ENCODE results near the gene BIRC7.
"Not testable (repeated sequence)": the region's sequence is repeated elsewhere in the genome, so short reads cannot be mapped to it uniquely, and the experiment has no call there.

Gene BIRC7

GRCh38 chr20:63220696-63221399, 14.9 kb upstream of the BIRC7 start:
- TF ChIP-seq SUZ12 (IDR thresholded peaks at IDR 0.05; ENCODE audit: extremely low read depth, insufficient read depth, insufficient read length): no peak
- no peak for TF ChIP-seq YY1 (IDR thresholded peaks at IDR 0.05; ENCODE audit: insufficient read depth, insufficient read length)
- TF ChIP-seq ZNF274 (IDR thresholded peaks at IDR 0.05; ENCODE audit: low read depth, low read length): no peak
- Histone ChIP-seq H3K9ac (ENCODE audit: insufficient read length, low read depth) (no peak overlapping the region), H3K4me1 (ENCODE audit: insufficient read depth, insufficient read length) (peaks cover 20% of the 10 kb centered on the region), H3K36me3 (ENCODE audit: insufficient read depth, insufficient read length, low read length) (no peaks in the 10 kb centered on the region), H3K27me3 (ENCODE audit: insufficient read depth, insufficient read length) (peaks cover 3% of the 10 kb centered on the region), H3K9me3 (ENCODE audit: insufficient read depth, low read length) (no peaks in the 10 kb centered on the region), H3K4me3 (ENCODE audit: insufficient read length, low read depth) (no peak overlapping the region)
- DNase-seq (ENCODE audit: low read depth, low spot score): no peak

- H3K9ac ChIP-seq (ENCODE audit: insufficient read length, low read depth); DNase-seq (ENCODE audit: low read depth, low spot score); H3K27me3 ChIP-seq (ENCODE audit: insufficient read depth, insufficient read length); H3K4me3 ChIP-seq (ENCODE audit: insufficient read length, low read depth); H3K36me3 ChIP-seq (ENCODE audit: insufficient read depth, insufficient read length, low read length); H3K9me3 ChIP-seq (ENCODE audit: insufficient read depth, low read length): not testable (repeated sequence)
- H3K4me1 ChIP-seq (ENCODE audit: insufficient read depth, insufficient read length): peaks cover 21% of the 10 kb centered on the region
Measured at GRCh38 chr20:63221400-63222053, 14.2 kb upstream of the BIRC7 start.

GRCh38 chr20:63222541-63222940, 13.2 kb upstream of the BIRC7 start:
- Histone ChIP-seq H3K9ac (ENCODE audit: insufficient read length, low read depth) (no peak overlapping the region), H3K4me3 (ENCODE audit: insufficient read length, low read depth) (no peak overlapping the region), H3K27me3 (ENCODE audit: insufficient read depth, insufficient read length) (peaks cover 3% of the 10 kb centered on the region), H3K9me3 (ENCODE audit: insufficient read depth, low read length) (no peaks in the 10 kb centered on the region), H3K36me3 (ENCODE audit: insufficient read depth, insufficient read length, low read length) (no peaks in the 10 kb centered on the region), H3K4me1 (ENCODE audit: insufficient read depth, insufficient read length) (peaks cover 18% of the 10 kb centered on the region)
- no peak for DNase-seq (ENCODE audit: low read depth, low spot score)
- TF ChIP-seq YY1 (IDR thresholded peaks at IDR 0.05; ENCODE audit: insufficient read depth, insufficient read length) (no peak), SUZ12 (IDR thresholded peaks at IDR 0.05; ENCODE audit: extremely low read depth, insufficient read depth, insufficient read length) (no peak), ZNF274 (IDR thresholded peaks at IDR 0.05; ENCODE audit: low read depth, low read length) (no peak)

GRCh38 chr20:63223121-63223825, 12.4 kb upstream of the BIRC7 start:
- Histone ChIP-seq H3K36me3 (ENCODE audit: insufficient read depth, insufficient read length, low read length) (no peaks in the 10 kb centered on the region), H3K4me1 (ENCODE audit: insufficient read depth, insufficient read length) (peaks cover 17% of the 10 kb centered on the region), H3K9ac (ENCODE audit: insufficient read length, low read depth) (no peak overlapping the region), H3K9me3 (ENCODE audit: insufficient read depth, low read length) (no peaks in the 10 kb centered on the region), H3K4me3 (ENCODE audit: insufficient read length, low read depth) (no peak overlapping the region), H3K27me3 (ENCODE audit: insufficient read depth, insufficient read length) (peaks cover 3% of the 10 kb centered on the region)
- no peak for DNase-seq (ENCODE audit: low read depth, low spot score)
- TF ChIP-seq YY1 (IDR thresholded peaks at IDR 0.05; ENCODE audit: insufficient read depth, insufficient read length): no peak
- no peak for TF ChIP-seq ZNF274 (IDR thresholded peaks at IDR 0.05; ENCODE audit: low read depth, low read length)
- TF ChIP-seq SUZ12 (IDR thresholded peaks at IDR 0.05; ENCODE audit: extremely low read depth, insufficient read depth, insufficient read length): no peak

- peaks cover 17% of the 10 kb centered on the region for H3K4me1 ChIP-seq (ENCODE audit: insufficient read depth, insufficient read length)
- H3K9me3 ChIP-seq (ENCODE audit: insufficient read depth, low read length): no peaks in the 10 kb centered on the region
- H3K9ac ChIP-seq (ENCODE audit: insufficient read length, low read depth): peak overlapping the region; percentile 57
- no peaks in the 10 kb centered on the region for H3K36me3 ChIP-seq (ENCODE audit: insufficient read depth, insufficient read length, low read length)
- H3K4me3 ChIP-seq (ENCODE audit: insufficient read length, low read depth): no peak overlapping the region
- H3K27me3 ChIP-seq (ENCODE audit: insufficient read depth, insufficient read length): peaks cover 3% of the 10 kb centered on the region
- no peak for DNase-seq (ENCODE audit: low read depth, low spot score)
- TF ChIP-seq ZNF274 (IDR thresholded peaks at IDR 0.05; ENCODE audit: low read depth, low read length) (no peak), YY1 (IDR thresholded peaks at IDR 0.05; ENCODE audit: insufficient read depth, insufficient read length) (no peak), SUZ12 (IDR thresholded peaks at IDR 0.05; ENCODE audit: extremely low read depth, insufficient read depth, insufficient read length) (no peak)
Measured at GRCh38 chr20:63223826-63224207, 11.9 kb upstream of the BIRC7 start.

GRCh38 chr20:63224412-63225081, 11.2 kb upstream of the BIRC7 start:
- no peaks in the 10 kb centered on the region for H3K9me3 ChIP-seq (ENCODE audit: insufficient read depth, low read length)
- TF ChIP-seq SUZ12 (IDR thresholded peaks at IDR 0.05; ENCODE audit: extremely low read depth, insufficient read depth, insufficient read length) (no peak), ZNF274 (IDR thresholded peaks at IDR 0.05; ENCODE audit: low read depth, low read length) (no peak), YY1 (IDR thresholded peaks at IDR 0.05; ENCODE audit: insufficient read depth, insufficient read length) (no peak)
- H3K9ac ChIP-seq (ENCODE audit: insufficient read length, low read depth): peak overlapping the region; percentile 57
- peaks cover 3% of the 10 kb centered on the region for H3K27me3 ChIP-seq (ENCODE audit: insufficient read depth, insufficient read length)
- peaks cover 23% of the 10 kb centered on the region for H3K4me1 ChIP-seq (ENCODE audit: insufficient read depth, insufficient read length)
- H3K4me3 ChIP-seq (ENCODE audit: insufficient read length, low read depth): no peak overlapping the region
- H3K36me3 ChIP-seq (ENCODE audit: insufficient read depth, insufficient read length, low read length): no peaks in the 10 kb centered on the region
- DNase-seq (ENCODE audit: low read depth, low spot score): no peak

GRCh38 chr20:63225082-63225454, 10.6 kb upstream of the BIRC7 start:
- H3K9me3 ChIP-seq (ENCODE audit: insufficient read depth, low read length): no peaks in the 10 kb centered on the region
- H3K4me1 ChIP-seq (ENCODE audit: insufficient read depth, insufficient read length): peaks cover 26% of the 10 kb centered on the region
- no peak for DNase-seq (ENCODE audit: low read depth, low spot score)
- H3K9ac ChIP-seq (ENCODE audit: insufficient read length, low read depth): no peak overlapping the region
- TF ChIP-seq ZNF274 (IDR thresholded peaks at IDR 0.05; ENCODE audit: low read depth, low read length): no peak
- TF ChIP-seq YY1 (IDR thresholded peaks at IDR 0.05; ENCODE audit: insufficient read depth, insufficient read length): no peak
- TF ChIP-seq SUZ12 (IDR thresholded peaks at IDR 0.05; ENCODE audit: extremely low read depth, insufficient read depth, insufficient read length): no peak
- no peaks in the 10 kb centered on the region for H3K36me3 ChIP-seq (ENCODE audit: insufficient read depth, insufficient read length, low read length)
- peaks cover 3% of the 10 kb centered on the region for H3K27me3 ChIP-seq (ENCODE audit: insufficient read depth, insufficient read length)
- no peak overlapping the region for H3K4me3 ChIP-seq (ENCODE audit: insufficient read length, low read depth)

Measured in NT2/D1 (cell line).